ENCODE results near the gene PNPLA6. TPM values are rescaled to one million over a fixed set of nuclear protein-coding genes. Genes with fewer than 3 reads are reported as not detected.
A peak's percentile ranks its signal among the peaks of the same experiment; 100 is the strongest.

PNPLA6 gene
- total and polyA plus RNA-seq, 9 of the 15 experiments (the other 6 are each of a cell fraction or from before 2014, with no cell fraction given), result 0.07 to 30.2 (median 8.3) TPM

DNA sequence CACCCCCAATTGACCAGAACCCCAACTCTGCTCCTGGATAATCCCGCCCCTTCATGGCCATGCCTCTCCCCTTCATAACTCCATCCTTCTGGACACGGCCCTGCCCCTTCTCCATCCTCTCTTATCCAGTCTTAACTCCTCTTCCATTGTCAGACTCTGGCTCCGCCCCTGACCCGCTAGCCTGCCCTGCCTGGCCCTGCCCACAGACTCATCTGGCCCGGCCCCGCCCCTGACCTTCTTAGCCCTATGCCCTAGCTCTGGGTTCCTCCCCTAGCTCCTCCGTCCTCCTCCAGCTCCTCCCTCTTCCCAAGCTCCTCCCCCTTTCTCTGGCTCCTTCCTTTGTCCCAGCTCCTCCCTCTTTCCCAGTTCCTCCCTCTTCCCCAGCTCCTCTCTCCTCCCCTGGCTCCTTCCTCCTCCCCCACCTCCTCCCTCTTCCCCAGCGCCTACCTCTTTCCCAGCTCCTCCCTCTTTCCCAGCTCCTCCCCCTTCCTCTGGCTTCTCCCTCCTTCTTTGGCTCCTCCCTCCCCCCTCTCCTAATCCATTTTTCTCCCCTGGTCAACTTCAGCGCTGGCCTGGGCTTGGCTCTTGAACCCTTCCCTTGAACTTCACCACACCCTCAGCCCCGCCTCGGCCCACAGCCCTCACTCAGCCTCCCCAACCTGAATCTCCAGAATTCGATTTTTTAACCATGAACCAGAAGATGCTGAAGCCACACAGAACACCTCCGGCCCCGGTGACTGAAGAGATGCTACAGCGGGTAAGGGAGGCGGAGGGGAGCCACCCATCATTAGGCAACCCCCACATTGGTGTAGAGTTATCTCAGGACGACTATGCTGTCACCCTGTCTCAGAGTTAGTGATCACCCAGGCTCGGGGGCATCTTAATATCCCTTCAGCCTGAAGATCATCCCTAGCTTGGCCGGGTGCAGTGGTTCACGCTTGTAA lies 28.9 kb upstream of the PNPLA6 start (continued):
- TF ChIP-seq PCBP1 (IDR thresholded peaks at IDR 0.05; ENCODE audit: low read depth, low read length, poor library complexity, severe bottlenecking) (no peak), LCOR (CRISPR knock-in tag; IDR thresholded peaks at IDR 0.05) (no peak), POU5F1 (IDR thresholded peaks at IDR 0.05; ENCODE audit: borderline replicate concordance, low read depth, low read length, partially characterized antibody) (no peak), IFI16 (CRISPR knock-in tag; IDR thresholded peaks at IDR 0.05) (no peak), MYBL2 (IDR thresholded peaks at IDR 0.05; ENCODE audit: low read depth) (no peak), MYBL2 (CRISPR knock-in tag; IDR thresholded peaks at IDR 0.05; ENCODE audit: borderline replicate concordance) (no peak), ZNF184 (CRISPR knock-in tag; IDR thresholded peaks at IDR 0.05) (no peak), ZBTB7A (IDR thresholded peaks at IDR 0.05; ENCODE audit: borderline replicate concordance, control insufficient read depth, low read depth, low read length) (no peak; the same call in 1 of the 2 replicates), MEF2D (tag; conservative IDR thresholded peaks at IDR 0.05; ENCODE audit: low read depth) (no peak), HDAC2 (IDR thresholded peaks at IDR 0.05) (peak; percentile 94), GABPB2 (CRISPR knock-in tag; conservative IDR thresholded peaks at IDR 0.05) (no peak), ZNF354B (CRISPR knock-in tag; IDR thresholded peaks at IDR 0.05) (no peak), KLF1 (tag; IDR thresholded peaks at IDR 0.05) (no peak)
- TF ChIP-seq, protein P1, sequence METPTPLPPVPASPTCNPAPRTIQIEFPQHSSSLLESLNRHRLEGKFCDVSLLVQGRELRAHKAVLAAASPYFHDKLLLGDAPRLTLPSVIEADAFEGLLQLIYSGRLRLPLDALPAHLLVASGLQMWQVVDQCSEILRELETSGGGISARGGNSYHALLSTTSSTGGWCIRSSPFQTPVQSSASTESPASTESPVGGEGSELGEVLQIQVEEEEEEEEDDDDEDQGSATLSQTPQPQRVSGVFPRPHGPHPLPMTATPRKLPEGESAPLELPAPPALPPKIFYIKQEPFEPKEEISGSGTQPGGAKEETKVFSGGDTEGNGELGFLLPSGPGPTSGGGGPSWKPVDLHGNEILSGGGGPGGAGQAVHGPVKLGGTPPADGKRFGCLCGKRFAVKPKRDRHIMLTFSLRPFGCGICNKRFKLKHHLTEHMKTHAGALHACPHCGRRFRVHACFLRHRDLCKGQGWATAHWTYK (CRISPR knock-in tag; IDR thresholded peaks at IDR 0.05), result no peak
- TF ChIP-seq, protein P2, sequence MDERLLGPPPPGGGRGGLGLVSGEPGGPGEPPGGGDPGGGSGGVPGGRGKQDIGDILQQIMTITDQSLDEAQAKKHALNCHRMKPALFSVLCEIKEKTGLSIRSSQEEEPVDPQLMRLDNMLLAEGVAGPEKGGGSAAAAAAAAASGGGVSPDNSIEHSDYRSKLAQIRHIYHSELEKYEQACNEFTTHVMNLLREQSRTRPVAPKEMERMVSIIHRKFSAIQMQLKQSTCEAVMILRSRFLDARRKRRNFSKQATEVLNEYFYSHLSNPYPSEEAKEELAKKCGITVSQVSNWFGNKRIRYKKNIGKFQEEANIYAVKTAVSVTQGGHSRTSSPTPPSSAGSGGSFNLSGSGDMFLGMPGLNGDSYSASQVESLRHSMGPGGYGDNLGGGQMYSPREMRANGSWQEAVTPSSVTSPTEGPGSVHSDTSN (CRISPR knock-in tag; IDR thresholded peaks at IDR 0.05; ENCODE audit: low read depth), result no peak
- TF ChIP-seq, protein P2 (tag; conservative IDR thresholded peaks at IDR 0.05; ENCODE audit: low read depth), result no peak
- TF ChIP-seq, protein P3, sequence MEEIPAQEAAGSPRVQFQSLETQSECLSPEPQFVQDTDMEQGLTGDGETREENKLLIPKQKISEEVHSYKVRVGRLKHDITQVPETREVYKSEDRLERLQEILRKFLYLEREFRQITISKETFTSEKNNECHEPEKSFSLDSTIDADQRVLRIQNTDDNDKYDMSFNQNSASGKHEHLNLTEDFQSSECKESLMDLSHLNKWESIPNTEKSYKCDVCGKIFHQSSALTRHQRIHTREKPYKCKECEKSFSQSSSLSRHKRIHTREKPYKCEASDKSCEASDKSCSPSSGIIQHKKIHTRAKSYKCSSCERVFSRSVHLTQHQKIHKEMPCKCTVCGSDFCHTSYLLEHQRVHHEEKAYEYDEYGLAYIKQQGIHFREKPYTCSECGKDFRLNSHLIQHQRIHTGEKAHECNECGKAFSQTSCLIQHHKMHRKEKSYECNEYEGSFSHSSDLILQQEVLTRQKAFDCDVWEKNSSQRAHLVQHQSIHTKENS (CRISPR knock-in tag; IDR thresholded peaks at IDR 0.05), result no peak
- TF ChIP-seq, protein P4, sequence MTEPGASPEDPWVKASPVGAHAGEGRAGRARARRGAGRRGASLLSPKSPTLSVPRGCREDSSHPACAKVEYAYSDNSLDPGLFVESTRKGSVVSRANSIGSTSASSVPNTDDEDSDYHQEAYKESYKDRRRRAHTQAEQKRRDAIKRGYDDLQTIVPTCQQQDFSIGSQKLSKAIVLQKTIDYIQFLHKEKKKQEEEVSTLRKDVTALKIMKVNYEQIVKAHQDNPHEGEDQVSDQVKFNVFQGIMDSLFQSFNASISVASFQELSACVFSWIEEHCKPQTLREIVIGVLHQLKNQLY (CRISPR knock-in tag; conservative IDR thresholded peaks at IDR 0.05), result no peak
